Measurements from ENCODE around the gene ABT1.

Gene ABT1

GRCh38 chr6:26607434-26608230, 10.9 kb downstream of the ABT1 start:
- DNase-seq = peak; percentile 29

GRCh38 chr6:26609463-26609862, 12.7 kb downstream of the ABT1 start:
- no peak for DNase-seq

GRCh38 chr6:26611599-26611998, 14.8 kb downstream of the ABT1 start:
- DNase-seq = no peak

- DNase-seq = no peak
These were observed 16.4 kb downstream of the ABT1 start for GRCh38 chr6:26613201-26613600.

GRCh38 chr6:26613689-26614683, 17.2 kb downstream of the ABT1 start:
- no peak for DNase-seq

- no peak for DNase-seq
These were observed 26.6 kb downstream of the ABT1 start for GRCh38 chr6:26623339-26623859.

- no peak for DNase-seq
These were observed 27.8 kb downstream of the ABT1 start for GRCh38 chr6:26624557-26624956.

GRCh38 chr6:26627843-26628242, 31.1 kb downstream of the ABT1 start:
- no peak for DNase-seq

GRCh38 chr6:26629359-26629758, 32.6 kb downstream of the ABT1 start:
- no peak for DNase-seq

GRCh38 chr6:26640806-26641205, 44.1 kb downstream of the ABT1 start:
- DNase-seq = no peak

GRCh38 chr6:26646074-26646473, 49.3 kb downstream of the ABT1 start:
- no peak for DNase-seq

Data from activated CD4-positive, alpha-beta T cell treated with anti-CD3 and anti-CD28 coated beads for 1 hour (primary cell).